Ectodermal cell (in vitro differentiated cells): ENCODE results near the gene PCDHAC2.

ENCODE experiments used
- H3K27ac ChIP-seq: 2 replicates; pipeline ENCODE4 v1.7.0; 2013; ENCODE audit warnings: mild to moderate bottlenecking, low read depth, low read length; ENCODE audit not compliant: insufficient read depth, poor library complexity, severe bottlenecking
- H3K27me3 ChIP-seq: 2 replicates; pipeline ENCODE4 v1.7.0; 2013; ENCODE audit warnings: mild to moderate bottlenecking, low read length; ENCODE audit not compliant: insufficient read depth, control insufficient read depth, poor library complexity, severe bottlenecking
- H3K36me3 ChIP-seq: one replicate; pipeline ENCODE4 v1.7.0; 2013; ENCODE audit warnings: low read length; ENCODE audit not compliant: control insufficient read depth, insufficient read depth
- H3K4me1 ChIP-seq: one replicate; pipeline ENCODE4 v1.7.0; 2013; ENCODE audit warnings: low read length; ENCODE audit not compliant: control insufficient read depth, insufficient read depth
- H3K4me3 ChIP-seq: 2 replicates; pipeline ENCODE4 v1.7.0; 2013; ENCODE audit warnings: low read depth, low read length, control low read depth; ENCODE audit not compliant: insufficient read depth
- H3K9me3 ChIP-seq: 2 replicates; pipeline ENCODE4 v1.7.0; 2013; ENCODE audit warnings: mild to moderate bottlenecking, low read length, moderate library complexity; ENCODE audit not compliant: control insufficient read depth
- WGBS, 2 experiments: methylation state at CpG; one replicate each; pipeline ENCODE4 v1.1.7; 2013; ENCODE audit warnings: missing lambda C conversion rate in 2 of 2; 5-methylcytosine and 5-hydroxymethylcytosine counted together

Gene PCDHAC2

GRCh38 chr5:140982083-140982716 is 15.9 kb downstream of the PCDHAC2 start:
- no peaks in the 10 kb centered on the region for H3K9me3 ChIP-seq
- no peaks in the 10 kb centered on the region for H3K36me3 ChIP-seq
- no peak overlapping the region for H3K4me3 ChIP-seq
- 94 to 95% methylated on average over 5 of the region's 5 CpGs for WGBS, 2 experiments
- H3K27ac ChIP-seq, result no peak overlapping the region
- H3K4me1 ChIP-seq, result peaks cover 16% of the 10 kb centered on the region
- H3K27me3 ChIP-seq, result no peaks in the 10 kb centered on the region

DNA sequence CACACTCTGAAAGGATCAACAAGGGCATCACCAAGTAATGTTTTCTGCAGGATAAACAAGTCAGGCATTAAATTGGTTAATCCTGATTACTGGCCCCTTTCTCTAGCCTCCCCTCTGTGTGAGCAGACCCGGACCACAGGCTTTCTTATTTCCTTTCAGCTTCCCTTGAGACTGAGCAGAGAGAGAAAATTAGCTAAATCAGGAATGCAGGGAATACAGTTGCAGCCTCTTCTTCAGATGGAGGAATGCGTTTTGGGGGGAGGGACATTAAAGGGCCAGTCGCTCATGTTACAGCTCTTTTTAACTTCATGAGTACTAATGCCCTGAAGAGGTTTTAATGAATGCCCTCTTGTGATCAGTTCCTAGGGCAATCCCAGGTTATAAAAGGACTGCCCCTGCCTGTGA is 19.8 kb downstream of the PCDHAC2 start:
- Histone ChIP-seq H3K9me3 (no peaks in the 10 kb centered on the region), H3K36me3 (no peaks in the 10 kb centered on the region), H3K27me3 (no peaks in the 10 kb centered on the region), H3K27ac (peak overlapping the region; percentile 89), H3K4me3 (no peak overlapping the region), H3K4me1 (peaks cover 44% of the 10 kb centered on the region)
- 1 to 3% methylated on average over 2 to 3 of the region's 3 CpGs for WGBS, 2 experiments

GRCh38 chr5:140988100-140988499 is 21.8 kb downstream of the PCDHAC2 start:
- Histone ChIP-seq H3K4me1 (peaks cover 50% of the 10 kb centered on the region), H3K4me3 (no peak overlapping the region), H3K27ac (no peak overlapping the region), H3K9me3 (no peaks in the 10 kb centered on the region), H3K36me3 (no peaks in the 10 kb centered on the region), H3K27me3 (no peaks in the 10 kb centered on the region)
- WGBS, 2 experiments, result 58 to 66% methylated on average over 5 of the region's 5 CpGs

- Histone ChIP-seq H3K9me3 (no peaks in the 10 kb centered on the region), H3K4me3 (no peak overlapping the region), H3K4me1 (peaks cover 52% of the 10 kb centered on the region), H3K36me3 (no peaks in the 10 kb centered on the region), H3K27ac (no peak overlapping the region), H3K27me3 (no peaks in the 10 kb centered on the region)
- WGBS, 2 experiments, result 91 to 92% methylated on average over 5 of the region's 5 CpGs
Observed at GRCh38 chr5:140988608-140989007, 22.3 kb downstream of the PCDHAC2 start.

GRCh38 chr5:140989254-140990020 is 23.2 kb downstream of the PCDHAC2 start:
- H3K4me3 ChIP-seq, result no peak overlapping the region
- WGBS, 2 experiments, result 87 to 91% methylated on average over 7 of the region's 7 CpGs
- no peaks in the 10 kb centered on the region for H3K36me3 ChIP-seq
- no peaks in the 10 kb centered on the region for H3K9me3 ChIP-seq
- H3K4me1 ChIP-seq, result peaks cover 52% of the 10 kb centered on the region
- no peaks in the 10 kb centered on the region for H3K27me3 ChIP-seq
- H3K27ac ChIP-seq, result no peak overlapping the region

- 85 to 91% methylated on average over 2 of the region's 2 CpGs for WGBS, 2 experiments
- Histone ChIP-seq H3K9me3 (no peaks in the 10 kb centered on the region), H3K27me3 (no peaks in the 10 kb centered on the region), H3K4me3 (no peak overlapping the region), H3K36me3 (no peaks in the 10 kb centered on the region), H3K4me1 (peaks cover 35% of the 10 kb centered on the region), H3K27ac (no peak overlapping the region)
Observed at GRCh38 chr5:140992828-140993227, 26.6 kb downstream of the PCDHAC2 start.

GRCh38 chr5:140996060-140996459 is 29.8 kb downstream of the PCDHAC2 start:
- Histone ChIP-seq H3K9me3 (no peaks in the 10 kb centered on the region), H3K4me3 (no peak overlapping the region), H3K36me3 (no peaks in the 10 kb centered on the region), H3K27ac (no peak overlapping the region), H3K27me3 (no peaks in the 10 kb centered on the region), H3K4me1 (peaks cover 23% of the 10 kb centered on the region)
- WGBS, 2 experiments, result 92 to 95% methylated on average over 1 of the region's 1 CpG

DNA sequence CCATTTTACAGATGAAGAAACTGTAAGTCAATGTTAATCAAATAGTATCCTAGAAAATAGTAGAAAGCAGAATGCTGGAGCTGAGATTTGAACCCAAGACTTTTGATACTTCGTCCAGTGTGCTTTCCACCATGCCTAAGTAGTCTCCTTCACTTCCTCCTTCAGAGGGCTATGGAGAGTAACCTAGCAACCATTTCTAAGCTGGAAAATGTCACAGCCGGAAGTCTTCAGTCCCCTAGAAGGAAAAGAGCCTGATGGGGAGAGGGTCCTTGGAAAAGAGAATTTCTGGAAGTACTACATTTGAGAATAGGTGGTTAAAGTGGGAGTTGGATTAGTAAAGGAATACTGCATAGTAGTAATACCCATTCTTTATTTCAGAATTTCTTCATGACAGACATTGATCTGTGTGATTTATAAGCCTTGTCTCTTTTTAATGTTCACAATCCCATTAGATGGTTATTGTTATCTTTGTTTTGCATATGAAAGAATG is 32.7 kb downstream of the PCDHAC2 start:
- Histone ChIP-seq H3K27me3 (no peaks in the 10 kb centered on the region), H3K36me3 (no peaks in the 10 kb centered on the region), H3K27ac (no peak overlapping the region), H3K9me3 (no peaks in the 10 kb centered on the region), H3K4me1 (peaks cover 31% of the 10 kb centered on the region), H3K4me3 (no peak overlapping the region)
- 38 to 58% methylated on average over 2 of the region's 2 CpGs for WGBS, 2 experiments

GRCh38 chr5:141001446-141001843 is 35.2 kb downstream of the PCDHAC2 start:
- Histone ChIP-seq H3K4me3 (peak overlapping the region; percentile 31), H3K27ac (peak overlapping the region; percentile 80), H3K4me1 (peaks cover 36% of the 10 kb centered on the region), H3K9me3 (no peaks in the 10 kb centered on the region), H3K27me3 (no peaks in the 10 kb centered on the region), H3K36me3 (no peaks in the 10 kb centered on the region)
- 2 to 4% methylated on average over 8 to 9 of the region's 9 CpGs for WGBS, 2 experiments

- 0 to 1% methylated on average over 19 of the region's 19 CpGs for WGBS, 2 experiments
- Histone ChIP-seq H3K4me1 (peaks cover 36% of the 10 kb centered on the region), H3K27me3 (no peaks in the 10 kb centered on the region), H3K27ac (peak overlapping the region; percentile 80), H3K36me3 (no peaks in the 10 kb centered on the region), H3K9me3 (no peaks in the 10 kb centered on the region), H3K4me3 (peak overlapping the region; percentile 31)
Observed at GRCh38 chr5:141001844-141002604, 35.7 kb downstream of the PCDHAC2 start.
